ENCODE measurements around the gene TEX264.
A peak's percentile ranks its signal among the peaks of the same experiment; 100 is the strongest.
"Not testable (repeated sequence)": the region's sequence is repeated elsewhere in the genome, so short reads cannot be mapped to it uniquely, and the experiment has no call there.

TEX264 gene

GRCh38 chr3:51670823-51671733 lies at the start of gene TEX264:
Gene TEX264, plus strand, starts transcription at chr3:51671252. Its CDS starts 3,053 bp downstream, at chr3:51674305.
- no peak for FAIRE-seq

- FAIRE-seq: no peak
Measured at GRCh38 chr3:51622413-51622812, 48.6 kb upstream of the TEX264 start.

- no peak for FAIRE-seq
Measured at GRCh38 chr3:51622868-51623267, 48.2 kb upstream of the TEX264 start.

GRCh38 chr3:51630513-51630912 lies 40.5 kb upstream of the TEX264 start:
- FAIRE-seq: no peak

GRCh38 chr3:51637144-51637940 lies 33.7 kb upstream of the TEX264 start:
- FAIRE-seq: no peak

GRCh38 chr3:51637941-51638471 lies 33.0 kb upstream of the TEX264 start:
- peak; percentile 83 for FAIRE-seq

- FAIRE-seq: peak; percentile 14
Measured at GRCh38 chr3:51642462-51642861, 28.6 kb upstream of the TEX264 start.

- FAIRE-seq: no peak
Measured at GRCh38 chr3:51646091-51646490, 25.0 kb upstream of the TEX264 start.

GRCh38 chr3:51652103-51652502 lies 18.9 kb upstream of the TEX264 start:
- FAIRE-seq: not testable (repeated sequence)

- FAIRE-seq: not testable (repeated sequence)
Measured at GRCh38 chr3:51653409-51653808, 17.6 kb upstream of the TEX264 start.

- FAIRE-seq: no peak
Measured at GRCh38 chr3:51657234-51657633, 13.8 kb upstream of the TEX264 start.

- no peak for FAIRE-seq
Measured at GRCh38 chr3:51659942-51660341, 11.1 kb upstream of the TEX264 start.

GRCh38 chr3:51662456-51662855 lies 8.6 kb upstream of the TEX264 start:
- FAIRE-seq: no peak

GRCh38 chr3:51668756-51669155 lies 2.3 kb upstream of the TEX264 start:
- no peak for FAIRE-seq

- peak; percentile 29 for FAIRE-seq
Measured at GRCh38 chr3:51669241-51670052, 1.6 kb upstream of the TEX264 start.

GRCh38 chr3:51670053-51670822 lies 814 bp upstream of the TEX264 start:
- no peak for FAIRE-seq

- FAIRE-seq: peak; percentile 54
Measured at GRCh38 chr3:51671734-51672475, 853 bp downstream of the TEX264 start.

- no peak for FAIRE-seq
Measured at GRCh38 chr3:51673181-51673801, 2.2 kb downstream of the TEX264 start.

- FAIRE-seq: no peak
Measured at GRCh38 chr3:51673802-51674654, 3.0 kb downstream of the TEX264 start.

- FAIRE-seq: no peak
Measured at GRCh38 chr3:51675201-51675611, 4.2 kb downstream of the TEX264 start.
